ENCODE results near the gene PPP2R2C.

PPP2R2C gene

DNA sequence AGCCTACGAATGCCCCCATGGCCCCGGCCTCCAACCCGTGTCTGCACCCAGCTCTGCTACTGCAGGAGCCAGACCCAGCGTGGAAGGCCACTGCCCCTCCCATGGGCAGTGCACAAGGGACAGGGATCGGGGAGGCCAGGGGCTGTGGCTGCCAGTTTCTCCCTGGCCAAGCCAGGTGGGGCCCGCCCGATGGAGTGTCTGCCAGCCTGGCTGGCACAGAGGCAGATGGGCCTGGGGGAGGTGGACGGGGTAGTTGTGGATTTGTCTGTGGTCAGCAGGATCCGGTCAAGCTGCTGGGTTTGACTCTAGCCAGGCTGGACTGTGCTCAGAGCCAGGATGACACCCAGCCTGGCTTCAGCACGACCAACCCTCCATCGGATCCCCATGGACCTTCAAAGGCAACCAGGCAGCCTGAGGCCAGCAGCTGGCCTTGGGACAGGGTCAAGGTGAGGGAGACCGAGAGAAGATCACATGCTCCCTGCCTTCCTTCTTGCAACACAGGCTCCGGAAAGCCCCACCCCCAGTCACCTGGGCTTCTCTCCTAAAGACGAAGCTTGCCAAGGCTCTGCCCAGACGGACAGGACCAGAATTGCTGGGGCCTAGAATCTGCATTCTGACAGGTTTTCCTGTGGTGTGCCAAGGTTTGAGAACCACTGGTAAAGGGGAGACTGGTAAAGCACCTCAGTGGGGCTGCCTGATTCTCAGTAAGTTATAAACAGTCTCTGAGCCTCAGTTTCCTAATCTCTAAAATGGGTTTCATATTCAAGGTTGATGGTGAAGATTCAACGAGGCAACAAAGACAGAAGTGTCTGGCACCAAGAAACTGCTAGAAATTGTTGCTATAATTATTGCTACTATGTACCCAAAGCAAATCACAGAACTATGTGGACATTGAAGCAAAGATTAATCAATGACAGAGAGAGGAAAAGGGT, 78.6 kb downstream of the PPP2R2C start:
- no peak for DNase-seq

DNA sequence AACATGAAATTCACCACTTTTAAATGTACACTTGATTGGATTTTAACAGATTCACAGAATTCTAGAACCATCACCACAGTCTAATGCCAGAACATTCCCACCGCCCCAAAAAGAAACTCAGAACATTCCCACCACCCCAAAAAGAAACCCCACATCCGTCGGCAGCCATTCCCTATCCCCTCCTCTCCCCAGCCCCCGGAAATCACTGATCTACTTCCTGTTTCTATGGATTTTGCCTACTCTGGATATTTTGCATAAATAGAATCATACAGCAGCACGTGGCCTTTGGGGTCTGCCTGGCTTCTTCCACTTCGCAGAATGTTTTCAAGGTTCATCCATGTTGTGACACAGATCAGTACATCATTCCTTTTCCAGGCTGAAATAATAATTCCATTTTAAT, 79.3 kb downstream of the PPP2R2C start:
- no peak for DNase-seq

- DNase-seq: no peak
Observed at GRCh38 chr4:6392407-6392806, 80.0 kb downstream of the PPP2R2C start.

DNA sequence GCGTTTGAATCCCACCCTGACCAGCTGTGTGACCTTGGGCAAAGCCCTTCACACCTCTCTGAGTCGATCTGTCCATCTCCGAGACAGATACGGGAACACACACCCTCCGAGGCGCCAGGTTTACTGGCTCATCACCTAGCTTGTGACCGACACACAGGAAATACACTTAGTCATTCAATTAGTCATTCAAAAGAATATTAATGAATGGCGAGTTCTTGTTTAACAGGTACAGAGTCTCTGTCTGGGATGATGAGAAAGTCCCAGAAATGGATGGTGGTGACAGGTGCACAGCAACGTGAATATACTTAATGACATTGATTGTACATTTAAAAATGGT, 80.6 kb downstream of the PPP2R2C start:
- DNase-seq: no peak

DNA sequence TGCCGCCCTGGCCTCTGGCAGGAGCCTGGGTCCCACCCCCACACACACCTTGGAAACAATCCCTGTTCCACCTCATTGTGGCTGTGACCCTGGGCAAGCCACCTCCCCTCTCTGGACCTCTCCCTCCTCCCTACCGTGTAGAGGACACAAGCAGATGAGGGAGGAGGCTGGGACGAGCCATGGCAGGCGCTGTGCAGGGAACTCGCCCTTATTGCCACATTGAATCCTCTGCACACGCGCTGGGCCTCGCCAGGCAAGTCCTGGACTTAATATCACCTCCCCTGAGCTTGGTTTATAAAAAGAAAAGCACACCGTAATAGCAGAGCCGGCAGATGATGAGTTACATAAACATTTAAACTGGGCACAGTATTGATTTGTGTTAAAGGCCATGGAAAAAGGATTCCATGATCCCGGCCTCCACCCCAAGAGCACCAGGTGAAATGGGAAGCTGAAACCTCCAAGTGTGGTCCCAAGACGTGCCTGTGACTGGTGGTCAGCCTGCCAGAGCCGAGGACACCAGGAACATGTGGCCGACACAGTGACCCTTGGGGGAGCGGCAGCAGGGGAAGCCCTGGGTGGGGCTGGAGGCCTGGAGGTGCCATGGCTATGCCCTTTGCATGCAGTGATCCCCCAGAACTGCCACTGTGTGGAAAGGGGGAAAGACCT, 81.1 kb downstream of the PPP2R2C start:
- DNase-seq: no peak

DNA sequence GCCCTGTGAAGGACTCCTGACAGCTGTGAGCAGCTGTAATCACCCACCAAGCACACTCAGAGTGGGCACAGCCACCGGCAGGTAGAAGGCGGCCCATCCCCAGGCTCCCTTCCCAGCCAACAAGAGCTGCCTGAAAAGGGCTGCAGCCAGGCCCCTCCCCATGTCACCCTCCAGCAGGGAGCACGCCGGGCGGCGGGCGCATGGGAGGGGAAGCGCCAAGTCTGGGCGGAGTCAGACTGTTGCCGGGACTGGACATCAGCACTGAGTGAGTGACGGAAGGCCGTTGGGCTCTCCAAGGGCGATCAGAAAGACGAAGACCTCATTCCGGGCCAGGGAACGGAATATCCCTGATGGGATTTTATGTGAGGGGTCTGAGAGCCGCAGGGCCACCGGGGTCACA, 82.1 kb downstream of the PPP2R2C start:
- DNase-seq: peak; percentile 10

GRCh38 chr4:6389142-6389825, 83.1 kb downstream of the PPP2R2C start:
- no peak for DNase-seq

DNA sequence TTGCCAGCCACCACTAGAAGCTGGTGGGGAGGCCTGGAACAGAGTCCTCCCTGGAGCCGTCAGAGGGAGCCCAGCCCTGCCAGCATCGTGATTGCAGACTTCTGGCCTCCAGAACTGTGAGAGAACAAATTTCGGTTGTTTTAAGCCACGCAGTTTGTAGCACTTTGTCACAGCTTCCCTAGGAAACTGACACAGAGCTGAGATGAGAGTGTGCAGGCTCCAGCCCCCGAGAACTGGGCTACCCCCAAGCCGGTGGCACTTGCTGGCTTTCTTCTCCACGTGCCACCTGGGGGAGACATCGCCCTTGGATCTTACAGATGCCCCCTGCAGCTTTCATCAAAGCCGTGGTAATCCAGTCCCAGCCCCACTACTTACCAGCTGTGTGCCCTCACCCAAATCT, 83.7 kb downstream of the PPP2R2C start:
- DNase-seq: no peak

- no peak for DNase-seq
Observed at GRCh38 chr4:6387946-6388345, 84.5 kb downstream of the PPP2R2C start.

GRCh38 chr4:6386091-6386490, 86.3 kb downstream of the PPP2R2C start:
- no peak for DNase-seq

GRCh38 chr4:6385288-6385687, 87.1 kb downstream of the PPP2R2C start:
- no peak for DNase-seq

DNA sequence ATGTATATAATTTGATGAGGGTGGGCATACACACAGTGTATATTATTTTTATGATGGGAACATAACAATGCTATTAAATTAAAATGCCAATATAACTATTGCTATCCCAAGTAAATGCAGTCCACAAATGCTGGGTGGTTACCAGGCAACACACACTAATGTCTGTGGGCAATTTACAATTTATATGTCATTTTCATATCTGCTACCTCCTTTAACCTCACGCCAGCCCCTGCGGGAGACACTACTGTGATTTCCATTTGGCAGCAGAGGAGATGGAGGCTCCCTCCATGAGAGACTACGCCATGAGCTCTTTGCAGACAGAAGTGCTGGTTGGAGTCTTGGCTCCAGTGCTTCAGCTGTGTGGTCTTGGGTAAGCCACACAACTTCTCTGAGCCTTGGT, 87.9 kb downstream of the PPP2R2C start:
- DNase-seq: no peak

DNA sequence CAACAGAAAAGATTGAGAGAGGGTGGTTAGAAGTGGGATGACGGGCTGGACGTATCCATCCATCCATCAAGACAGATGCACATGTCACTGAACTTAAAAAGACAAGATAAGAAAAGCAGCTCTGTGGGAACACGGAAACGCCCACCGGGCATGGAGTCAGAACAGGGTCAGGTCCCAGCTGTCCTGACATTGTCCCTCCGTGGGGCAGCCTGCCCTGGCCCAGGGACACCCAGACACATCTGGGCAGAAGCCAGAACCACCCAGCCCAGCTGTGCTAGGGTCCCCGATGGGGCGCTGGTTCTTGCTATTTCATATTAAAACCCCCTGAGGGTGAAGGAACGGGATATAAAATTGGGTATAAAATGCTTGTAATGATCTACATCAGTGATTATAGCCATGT, 88.5 kb downstream of the PPP2R2C start:
- DNase-seq: no peak

DNA sequence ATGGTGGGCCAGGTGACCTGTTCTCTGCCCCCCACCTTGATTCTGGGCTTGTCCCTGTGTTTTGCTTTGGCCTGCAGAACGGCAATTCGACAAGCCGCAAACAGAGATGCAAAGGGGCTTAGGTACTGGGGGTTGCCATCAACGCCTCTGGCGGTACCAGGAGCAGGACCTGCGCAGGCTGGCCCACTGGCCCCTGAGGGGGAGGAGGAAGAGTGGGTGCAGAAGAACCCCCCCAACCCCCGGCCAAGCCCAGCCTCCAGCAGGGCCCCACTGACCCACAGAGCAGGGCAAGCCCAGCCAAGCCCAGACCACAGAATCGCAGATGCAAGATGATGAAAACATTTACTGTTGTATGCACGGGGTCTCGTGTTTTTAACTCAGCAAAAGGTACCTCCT, 89.4 kb downstream of the PPP2R2C start:
- no peak for DNase-seq

GRCh38 chr4:6381571-6382123, 90.8 kb downstream of the PPP2R2C start:
- DNase-seq: no peak

DNA sequence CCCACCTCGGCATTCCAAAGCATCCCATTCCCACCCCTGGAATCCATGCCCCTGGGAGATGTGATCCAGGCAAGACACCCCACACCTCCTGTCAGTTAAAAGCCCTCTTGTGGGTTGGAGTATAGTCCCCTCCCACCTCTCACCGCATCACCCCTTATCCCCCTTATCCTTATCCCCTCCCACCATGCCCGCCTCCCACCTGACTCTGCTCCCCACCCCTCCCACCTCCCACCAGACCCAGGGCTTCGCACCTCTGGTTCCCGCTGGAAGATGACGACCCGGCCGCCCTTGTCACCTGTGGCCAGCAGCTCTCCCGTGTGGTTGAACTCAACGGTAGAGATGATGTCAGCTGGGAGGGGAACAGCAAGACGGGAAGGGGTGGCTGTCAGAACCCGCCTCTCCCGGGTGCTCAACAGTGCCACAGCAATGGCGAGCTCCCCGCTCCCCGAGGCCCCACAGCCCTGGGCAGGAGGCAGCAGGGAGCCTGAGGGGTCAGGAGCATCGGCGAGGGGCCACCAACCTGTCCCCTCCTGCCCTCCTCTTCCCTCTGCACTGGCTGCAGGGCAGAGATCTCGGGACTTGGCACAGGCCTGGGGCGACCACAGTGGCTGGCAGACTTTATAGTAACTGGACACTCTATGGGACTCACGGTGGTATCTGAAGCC, 91.5 kb downstream of the PPP2R2C start:
- no peak for DNase-seq

DNA sequence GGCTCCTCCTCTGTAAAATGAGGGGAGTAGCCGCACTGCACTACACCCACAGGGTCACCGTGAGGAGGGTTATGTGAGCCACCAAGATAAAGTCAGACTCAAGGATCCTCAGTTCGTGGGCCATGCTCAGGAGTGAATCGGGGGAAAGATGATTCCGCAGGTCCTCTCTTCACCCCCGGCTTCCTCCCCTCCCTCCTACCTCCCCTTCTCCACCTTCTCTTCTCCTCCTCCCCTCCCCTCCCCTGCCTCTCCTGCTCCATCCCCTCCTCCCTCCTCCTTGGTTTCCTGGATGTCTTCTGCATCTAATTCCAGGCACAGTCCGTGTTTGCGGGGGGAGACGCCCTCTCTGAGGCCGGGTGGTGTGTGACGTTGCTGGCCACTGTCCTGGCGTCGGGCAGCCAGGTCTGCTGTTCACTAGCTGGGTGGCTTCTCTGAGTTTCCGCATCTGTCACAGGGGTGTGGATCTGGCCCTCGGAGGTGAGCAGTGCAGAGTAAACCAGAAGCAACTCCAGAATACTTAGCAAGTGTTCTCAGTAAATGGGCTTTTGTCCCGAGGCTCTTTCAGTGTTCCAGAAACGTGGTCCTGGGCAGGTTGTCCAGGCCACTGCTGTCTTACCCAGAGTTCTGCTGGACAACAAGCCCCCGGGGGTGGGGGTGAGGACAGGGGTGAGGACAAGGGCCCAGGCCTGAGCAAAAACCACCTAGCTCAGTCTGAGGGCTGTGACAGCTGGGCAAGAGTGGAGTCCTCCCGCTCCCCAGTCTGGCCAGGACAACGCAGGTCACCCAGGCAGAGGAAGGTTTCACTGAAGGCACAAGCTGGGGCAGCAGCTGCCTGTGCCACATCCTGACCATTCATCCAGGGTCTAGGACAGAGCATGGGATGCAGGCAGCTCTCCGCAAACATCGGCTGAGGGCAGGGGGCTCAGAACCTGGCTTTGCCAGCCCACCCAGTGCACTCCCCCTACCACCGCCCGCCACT, 92.4 kb downstream of the PPP2R2C start:
- DNase-seq: no peak

GRCh38 chr4:6378493-6379445, 93.6 kb downstream of the PPP2R2C start:
- DNase-seq: no peak

- no peak for DNase-seq
Observed at GRCh38 chr4:6377626-6378492, 94.6 kb downstream of the PPP2R2C start.
